ENCODE measurements around the gene RPH3AL. TPM values are rescaled to one million over a fixed set of nuclear protein-coding genes. Genes with fewer than 3 reads are reported as not detected.

The RPH3AL gene
- total and polyA plus RNA-seq, 10 of the 15 experiments (the other 5 are each of a cell fraction or from before 2014, with no cell fraction given): 0.04 to 1.2 (median 0.47) TPM; not detected in 2

- no peak overlapping the region for H3K4me3 ChIP-seq
- no peaks in the 10 kb centered on the region; the same call in 1 of the 2 replicates for H4K20me1 ChIP-seq (ENCODE audit: control insufficient read depth, insufficient read depth)
- H3K9me3 ChIP-seq (replicated peaks; ENCODE audit: control insufficient read depth, insufficient read depth, low read length): no peaks in the 10 kb centered on the region; the same call in 2 of the 3 replicates
- SMC1A ChIA-PET (ENCODE audit: uncharacterized antibody, unreplicated experiment): interaction anchor here (0.6 to 0.8 kb wide), 2 partner anchors 8 to 505 kb away, joined by 3 read pairs; no protein-coding TSS in a partner anchor
- H3K79me2 ChIP-seq (ENCODE audit: control insufficient read depth, insufficient read depth, low read length): no peaks in the 10 kb centered on the region
- RAD21 ChIA-PET (ENCODE audit: unreplicated experiment): no interaction called here
- no peak for DNase-seq (ENCODE audit: low read depth, low spot score)
- TF ChIP-seq SMC3 (IDR thresholded peaks at IDR 0.05; ENCODE audit: borderline replicate concordance, low read length) (no peak), PML (IDR thresholded peaks at IDR 0.05; ENCODE audit: low read length) (no peak), MEF2B (IDR thresholded peaks at IDR 0.05; ENCODE audit: partially characterized antibody, poor library complexity, severe bottlenecking) (no peak), CEBPZ (IDR thresholded peaks at IDR 0.05; ENCODE audit: low read depth, low read length) (no peak), NR2C1 (IDR thresholded peaks at IDR 0.05) (no peak), POLR2AphosphoS5 (IDR thresholded peaks at IDR 0.05; ENCODE audit: low read length) (no peak), EGR1 (IDR thresholded peaks at IDR 0.05; ENCODE audit: borderline replicate concordance in 1 of 2, low read depth in 2 of 2, low read length in 2 of 2) (no peak)
- POLR2A ChIA-PET: no interaction called here
- 40% methylated on average over 16 of the region's 16 CpGs for WGBS (ENCODE audit: insufficient coverage, insufficient replicate concordance, low lambda C conversion rate, missing lambda C conversion rate)
- no peaks in the 10 kb centered on the region for H3K4me1 ChIP-seq (ENCODE audit: control insufficient read depth, insufficient read depth, low read length)
- no TSS peak for BruUV-seq (replicated peaks)
- no peaks in the 10 kb centered on the region for H3K36me3 ChIP-seq (ENCODE audit: control insufficient read depth in 2 of 2, insufficient read depth in 2 of 2, low read length in 1 of 2)
- no peak overlapping the region for H3K4me2 ChIP-seq (ENCODE audit: control insufficient read depth, insufficient read depth)
- CTCF ChIA-PET: no interaction called here
- peaks cover 2 to 10% of the 10 kb centered on the region in 2 experiments; a peak in 2 of 4 replicates for H3K27me3 ChIP-seq (replicated peaks in 1 of 2; ENCODE audit: control insufficient read depth in 2 of 2, insufficient read depth in 2 of 2, low read length in 1 of 2)
- H3K9ac ChIP-seq (ENCODE audit: control insufficient read depth, insufficient read depth, low read length): no peak overlapping the region
- ATAC-seq: no peak
- no peak overlapping the region for H2AFZ ChIP-seq (ENCODE audit: control insufficient read depth, low read depth, low read length)
- in situ Hi-C loops (cut with MboI): no loop called here
- FAIRE-seq: no peak
- no peak overlapping the region for H3K27ac ChIP-seq (ENCODE audit: control insufficient read depth, insufficient read depth)
- intact Hi-C loops (cut with micrococcal nuclease; ENCODE audit: unreplicated experiment): no loop called here
These were observed 157.6 kb downstream of the RPH3AL start for GRCh38 chr17:194828-195602.
